NOMO-1 treated with dmso at 0.1 percent for 144 hours (cell line): Measurements from ENCODE around the gene PDAP1.
"Not testable (repeated sequence)": the region's sequence is repeated elsewhere in the genome, so short reads cannot be mapped to it uniquely, and the experiment has no call there.

Source experiments
- DNase-seq: peaks from one replicate; lab custom pipeline; 2025; ENCODE audit not compliant: unreplicated experiment; lab: John Stamatoyannopoulos, UW

PDAP1 gene

GRCh38 chr7:99357701-99358490 is 50.5 kb downstream of the PDAP1 start:
- no peak for DNase-seq

- no peak for DNase-seq
Observed at GRCh38 chr7:99355098-99355497, 53.3 kb downstream of the PDAP1 start.

GRCh38 chr7:99352247-99352646 is 56.1 kb downstream of the PDAP1 start:
- no peak for DNase-seq

GRCh38 chr7:99350641-99351040 is 57.8 kb downstream of the PDAP1 start:
- not testable (repeated sequence) for DNase-seq
